IPS-20b (cell line): ENCODE results near the gene NAA11.

Experiments used
- H3K27ac ChIP-seq: one replicate; pipeline ENCODE4 v1.5.1; 2013; ENCODE audit warnings: low read length
- H3K27me3 ChIP-seq: 2 replicates; pipeline ENCODE4 v1.6.1; 2013; ENCODE audit warnings: mild to moderate bottlenecking, low read length, inconsistent platforms; ENCODE audit not compliant: insufficient read depth
- H3K36me3 ChIP-seq: 2 replicates; pipeline ENCODE4 v1.6.1; 2013; ENCODE audit warnings: low read depth, mild to moderate bottlenecking, inconsistent platforms, low read length, moderate library complexity; ENCODE audit not compliant: insufficient read depth
- H3K4me1 ChIP-seq: 2 replicates; pipeline ENCODE4 v1.6.1; 2013; ENCODE audit warnings: mild to moderate bottlenecking, control low read depth, inconsistent platforms, low read length, moderate library complexity; ENCODE audit not compliant: insufficient read depth
- H3K4me3 ChIP-seq: 2 replicates; pipeline ENCODE4 v1.5.1; 2013; ENCODE audit warnings: mild to moderate bottlenecking, low read length, inconsistent platforms
- H3K9ac ChIP-seq: 2 replicates; pipeline ENCODE4 v1.6.1; 2013; ENCODE audit warnings: low read depth, mild to moderate bottlenecking, inconsistent platforms, low read length, moderate library complexity
- H3K9me3 ChIP-seq: 2 replicates; pipeline ENCODE4 v1.6.1; 2013; ENCODE audit warnings: mild to moderate bottlenecking, low read depth, low read length, inconsistent platforms; ENCODE audit not compliant: insufficient read depth

The NAA11 gene

GRCh38 chr4:79325864-79326328 is at the start of gene NAA11:
TSS of gene NAA11 (minus strand) at chr4:79326061. CDS start at chr4:79325877, 184 bp downstream.
- H3K27me3 ChIP-seq = no peaks in the 10 kb centered on the region
- H3K36me3 ChIP-seq = no peaks in the 10 kb centered on the region
- H3K9ac ChIP-seq = no peak within 1 kb of the TSS
- H3K27ac ChIP-seq = no peak within 1 kb of the TSS
- H3K9me3 ChIP-seq = no peaks in the 10 kb centered on the region
- H3K4me3 ChIP-seq = no peak within 1 kb of the TSS
- H3K4me1 ChIP-seq = no peaks in the 10 kb centered on the region

DNA sequence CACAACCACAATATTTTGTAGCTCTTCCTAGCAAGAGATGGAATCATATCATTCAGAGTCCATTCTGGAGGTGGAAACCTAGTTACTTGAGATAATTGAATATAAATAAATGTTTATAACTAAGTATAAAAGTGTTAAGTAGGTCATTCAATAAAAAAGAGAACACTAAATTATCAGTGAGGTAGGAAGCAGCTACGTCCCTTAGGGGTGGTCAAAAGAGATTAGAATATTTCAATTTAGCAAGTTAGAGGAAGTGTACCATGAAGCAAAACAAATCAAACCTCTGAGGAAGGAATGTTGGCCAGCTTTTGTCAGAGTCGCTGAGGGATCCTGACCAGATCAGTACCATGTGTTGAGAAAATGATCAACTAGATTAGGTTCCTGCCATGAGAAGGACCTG is 44.2 kb upstream of the NAA11 start:
- no peaks in the 10 kb centered on the region for H3K4me1 ChIP-seq
- no peaks in the 10 kb centered on the region for H3K9me3 ChIP-seq
- no peak overlapping the region for H3K9ac ChIP-seq
- H3K27ac ChIP-seq = no peak overlapping the region
- H3K36me3 ChIP-seq = no peaks in the 10 kb centered on the region
- no peak overlapping the region for H3K4me3 ChIP-seq
- H3K27me3 ChIP-seq = no peaks in the 10 kb centered on the region

- H3K27ac ChIP-seq = no peak overlapping the region
- no peaks in the 10 kb centered on the region for H3K9me3 ChIP-seq
- H3K27me3 ChIP-seq = no peaks in the 10 kb centered on the region
- H3K4me3 ChIP-seq = no peak overlapping the region
- no peak overlapping the region for H3K9ac ChIP-seq
- H3K4me1 ChIP-seq = no peaks in the 10 kb centered on the region
- no peaks in the 10 kb centered on the region for H3K36me3 ChIP-seq
Measured at GRCh38 chr4:79367096-79367495, 41.2 kb upstream of the NAA11 start.

GRCh38 chr4:79366422-79366821 is 40.6 kb upstream of the NAA11 start:
- H3K9ac ChIP-seq = no peak overlapping the region

DNA sequence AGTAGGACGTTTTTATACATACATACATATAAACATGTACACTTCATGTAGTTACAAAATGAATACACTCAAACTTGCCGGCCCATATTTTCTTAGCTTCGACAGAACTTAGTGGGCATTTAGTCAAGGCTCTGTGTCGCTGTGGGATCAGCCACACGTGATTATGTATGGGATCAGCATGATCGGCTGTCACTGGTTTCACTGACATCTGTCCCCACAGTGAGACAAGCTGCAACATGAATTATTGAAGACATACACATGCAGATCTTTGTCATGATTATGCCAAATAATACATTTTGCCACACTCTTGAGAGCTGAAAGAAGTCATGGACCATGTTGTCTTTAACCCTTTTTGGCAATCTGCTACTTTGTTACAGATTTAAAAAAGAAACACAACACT is 38.2 kb upstream of the NAA11 start:
- no peaks in the 10 kb centered on the region for H3K4me1 ChIP-seq
- no peaks in the 10 kb centered on the region for H3K27me3 ChIP-seq
- no peaks in the 10 kb centered on the region for H3K9me3 ChIP-seq
- H3K4me3 ChIP-seq = no peak overlapping the region
- no peaks in the 10 kb centered on the region for H3K36me3 ChIP-seq
- H3K27ac ChIP-seq = no peak overlapping the region
- H3K9ac ChIP-seq = no peak overlapping the region

More at GRCh38 chr4:79366422-79366821, 40.6 kb upstream of the NAA11 start:
- no peaks in the 10 kb centered on the region for H3K36me3 ChIP-seq
- H3K27me3 ChIP-seq = no peaks in the 10 kb centered on the region
- H3K4me3 ChIP-seq = no peak overlapping the region
- H3K27ac ChIP-seq = no peak overlapping the region
- H3K4me1 ChIP-seq = no peaks in the 10 kb centered on the region
- no peaks in the 10 kb centered on the region for H3K9me3 ChIP-seq

DNA sequence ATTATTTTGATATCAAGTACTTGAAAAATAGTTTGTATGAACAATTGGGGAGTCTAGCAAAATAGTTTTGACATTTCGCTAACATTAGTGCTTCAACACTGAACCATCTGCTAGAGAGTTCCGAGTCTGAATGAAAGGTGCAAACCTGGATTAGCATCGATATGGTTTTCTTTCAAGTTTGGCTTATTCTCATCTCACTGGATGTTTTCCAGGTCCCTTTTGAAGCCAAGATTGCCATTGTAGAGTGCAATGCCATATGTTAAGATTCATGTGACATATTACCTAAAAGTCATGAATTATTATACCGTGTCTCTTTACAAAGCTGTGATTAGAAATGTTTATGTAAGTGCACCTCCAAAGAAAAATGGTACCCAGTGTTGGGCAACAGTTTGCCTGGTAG is 36.8 kb upstream of the NAA11 start:
- no peak overlapping the region for H3K4me3 ChIP-seq

GRCh38 chr4:79360006-79360405 is 34.1 kb upstream of the NAA11 start:
- Histone ChIP-seq H3K36me3 (no peaks in the 10 kb centered on the region), H3K4me1 (no peaks in the 10 kb centered on the region), H3K27ac (no peak overlapping the region), H3K27me3 (no peaks in the 10 kb centered on the region), H3K9ac (no peak overlapping the region), H3K4me3 (no peak overlapping the region), H3K9me3 (no peaks in the 10 kb centered on the region)

More for the DNA sequence above, 36.8 kb upstream of the NAA11 start:
- no peaks in the 10 kb centered on the region for H3K4me1 ChIP-seq
- no peaks in the 10 kb centered on the region for H3K36me3 ChIP-seq
- H3K9ac ChIP-seq = no peak overlapping the region
- no peak overlapping the region for H3K27ac ChIP-seq
- H3K9me3 ChIP-seq = no peaks in the 10 kb centered on the region
- no peaks in the 10 kb centered on the region for H3K27me3 ChIP-seq

DNA sequence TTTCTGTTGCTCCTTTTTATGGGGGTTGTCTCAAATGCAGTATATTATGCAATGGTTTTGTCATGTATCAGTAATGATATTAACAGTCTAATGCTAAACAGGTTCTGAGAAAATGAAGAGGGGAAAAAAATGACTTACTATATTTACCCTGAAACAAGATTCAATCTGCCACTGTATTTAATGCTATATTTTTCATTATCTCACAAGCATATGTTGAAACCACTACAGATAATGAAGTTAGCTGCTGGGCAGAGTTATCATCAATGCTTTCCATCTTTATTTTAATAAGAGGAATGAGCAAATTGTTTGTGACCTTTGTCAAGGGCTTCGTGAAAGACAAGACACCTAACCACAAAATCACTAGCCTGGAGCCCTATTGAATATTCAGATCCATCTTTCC is 32.6 kb upstream of the NAA11 start:
- Histone ChIP-seq H3K4me3 (no peak overlapping the region), H3K9ac (no peak overlapping the region), H3K36me3 (no peaks in the 10 kb centered on the region), H3K27ac (no peak overlapping the region), H3K9me3 (no peaks in the 10 kb centered on the region), H3K27me3 (no peaks in the 10 kb centered on the region), H3K4me1 (no peaks in the 10 kb centered on the region)

DNA sequence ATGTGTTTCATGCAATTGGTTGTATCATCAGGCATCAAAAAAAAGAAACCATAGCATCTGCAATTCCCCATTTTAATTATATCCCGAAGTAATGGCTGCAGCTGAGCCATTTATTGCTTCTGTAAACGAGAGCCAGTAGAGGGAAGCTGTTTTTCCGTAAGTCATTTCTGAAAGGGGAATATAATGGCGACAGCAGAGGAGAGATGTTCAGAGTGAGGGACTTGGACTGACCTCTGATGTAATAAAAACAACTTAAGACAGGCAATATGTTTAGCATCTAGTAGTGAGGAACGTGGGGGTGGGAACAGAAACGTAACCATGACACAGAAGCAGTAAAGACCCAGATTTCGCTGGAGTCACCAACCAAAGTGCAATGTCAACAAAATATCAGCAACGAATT is 31.5 kb upstream of the NAA11 start:
- Histone ChIP-seq H3K4me1 (no peaks in the 10 kb centered on the region), H3K36me3 (no peaks in the 10 kb centered on the region), H3K9me3 (no peaks in the 10 kb centered on the region), H3K27me3 (no peaks in the 10 kb centered on the region), H3K9ac (no peak overlapping the region), H3K27ac (no peak overlapping the region), H3K4me3 (no peak overlapping the region)

GRCh38 chr4:79353075-79353474 is 27.2 kb upstream of the NAA11 start:
- H3K27me3 ChIP-seq = no peaks in the 10 kb centered on the region
- H3K36me3 ChIP-seq = no peaks in the 10 kb centered on the region
- H3K27ac ChIP-seq = no peak overlapping the region
- no peaks in the 10 kb centered on the region for H3K4me1 ChIP-seq
- no peaks in the 10 kb centered on the region for H3K9me3 ChIP-seq
- H3K9ac ChIP-seq = no peak overlapping the region
- H3K4me3 ChIP-seq = no peak overlapping the region

DNA sequence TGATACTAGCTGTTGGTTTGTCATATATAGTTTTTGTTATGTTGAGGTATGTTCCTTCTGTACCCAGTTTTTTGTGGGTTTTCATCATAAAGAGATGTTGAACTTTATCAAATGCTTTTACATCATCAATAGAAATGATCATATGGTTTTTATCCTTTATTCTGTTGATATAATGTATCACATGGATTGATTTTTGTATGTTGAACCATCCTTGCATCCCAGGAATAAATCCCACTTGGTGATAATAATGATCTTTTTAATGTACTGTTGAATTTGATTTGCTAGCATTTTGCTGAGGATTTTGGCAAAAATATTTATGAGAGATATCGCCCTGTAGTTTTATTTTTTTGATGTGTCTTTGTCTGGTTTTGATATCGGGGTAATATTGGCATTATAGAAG is 22.5 kb upstream of the NAA11 start:
- Histone ChIP-seq H3K36me3 (no peaks in the 10 kb centered on the region), H3K9me3 (no peaks in the 10 kb centered on the region; the same call in 1 of the 2 replicates), H3K9ac (no peak overlapping the region), H3K4me3 (no peak overlapping the region), H3K27me3 (no peaks in the 10 kb centered on the region), H3K4me1 (no peaks in the 10 kb centered on the region), H3K27ac (no peak overlapping the region)

DNA sequence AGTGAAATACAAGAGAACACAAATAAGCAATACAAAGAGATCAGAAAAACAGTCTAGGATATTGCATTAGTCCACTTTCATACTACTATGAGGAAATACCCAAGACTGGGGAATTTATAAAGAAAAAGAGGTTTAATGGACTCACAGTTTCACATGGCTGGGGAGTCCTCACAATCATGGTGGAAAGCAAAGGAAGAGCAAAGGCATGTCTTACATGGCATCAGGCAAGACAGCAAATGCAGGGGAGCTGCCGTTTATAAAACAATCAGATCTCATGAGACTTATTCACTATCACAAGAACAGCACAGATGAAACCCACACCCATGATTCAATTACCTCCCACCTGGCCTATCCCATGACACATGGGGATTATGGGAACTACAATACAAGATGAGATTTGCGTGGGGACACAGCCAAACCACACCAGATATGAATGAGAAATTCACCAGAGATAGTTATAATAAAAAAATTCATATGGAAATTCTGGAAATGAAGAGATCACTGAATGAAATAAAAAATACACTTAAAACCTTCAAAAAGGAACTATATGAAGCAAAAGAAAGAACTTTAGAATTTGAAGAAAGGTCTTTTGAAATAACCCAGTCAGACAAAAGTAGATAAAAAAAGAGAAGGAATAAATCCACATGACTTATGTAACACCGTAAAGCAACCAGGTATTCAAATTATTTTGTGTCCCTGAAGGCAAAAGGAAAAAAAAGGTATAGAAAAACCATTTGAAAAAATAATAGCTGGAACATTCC is 16.2 kb upstream of the NAA11 start:
- Histone ChIP-seq H3K27ac (no peak overlapping the region), H3K9ac (no peak overlapping the region), H3K4me1 (no peaks in the 10 kb centered on the region), H3K36me3 (no peaks in the 10 kb centered on the region), H3K4me3 (no peak overlapping the region), H3K9me3 (peaks cover 4% of the 10 kb centered on the region), H3K27me3 (no peaks in the 10 kb centered on the region)
